Breast epithelium (tissue), 4 donors: ENCODE measurements around the gene LEAP2. TPM values are rescaled to one million over a fixed set of nuclear protein-coding genes. Genes with fewer than 3 reads are reported as not detected.

Source experiments
- DNase-seq, 2 donors: peaks; one replicate each; pipeline ENCODE4 v3.0.0-alpha.2; 2019; ENCODE audit warnings: low spot score in 2 of 2
- H3K27ac ChIP-seq, 2 donors: fragments of 200-600 bp; sonication (generic) in 1 of 2; one replicate each; pipeline ENCODE4 v1.5.1; 2016 to 2019; ENCODE audit warnings: mild to moderate bottlenecking in 1 of 2
- H3K27me3 ChIP-seq, 2 donors: fragments of 200-600 bp; sonication (generic) in 1 of 2; one replicate each; pipeline versions ENCODE4 v1.5.1 to v1.6.0; 2017 to 2019; ENCODE audit warnings: control low read depth in 1 of 2, mild to moderate bottlenecking in 1 of 2
- H3K36me3 ChIP-seq: fragments of 200-600 bp; one replicate; pipeline ENCODE4 v1.5.1; 2019
- H3K4me1 ChIP-seq, 2 donors: fragments of 200-600 bp; sonication (generic); one replicate each; pipeline ENCODE4 v1.5.1; 2016 to 2019; ENCODE audit warnings: control low read depth in 1 of 2
- H3K4me3 ChIP-seq, 3 donors: fragments of 200-600 bp; sonication (generic); 1 replicate in 2 of 3; 2 replicates in 1 of 3; pipeline ENCODE4 v1.5.1; 2016 to 2019; ENCODE audit warnings: mild to moderate bottlenecking in 3 of 3, moderate library complexity in 2 of 3
- H3K9me3 ChIP-seq, 2 donors: fragments of 200-600 bp; sonication (generic) in 1 of 2; one replicate each; pipeline ENCODE4 v1.5.1; 2016 to 2019; ENCODE audit warnings: control low read depth in 1 of 2
- CTCF ChIP-seq, 3 donors: fragments of 450-650 bp; IDR thresholded peaks; one replicate each; pipeline ENCODE4 v1.5.1; 2016 to 2017; ENCODE audit warnings: antibody characterized with exemption in 3 of 3, mild to moderate bottlenecking in 3 of 3, moderate library complexity in 3 of 3
- POLR2A ChIP-seq: fragments of 450-650 bp; IDR thresholded peaks from one replicate; pipeline ENCODE4 v1.6.1; 2016; ENCODE audit warnings: antibody characterized with exemption, mild to moderate bottlenecking, moderate library complexity
- POLR2AphosphoS5 ChIP-seq, 3 donors: sonication (generic); formaldehyde crosslinking; IDR thresholded peaks; one replicate each; pipeline ENCODE4 v1.6.1; 2017; ENCODE audit warnings: antibody characterized with exemption in 3 of 3
- intact Hi-C: fragments of 100-400 bp; cut with DNase I; formaldehyde crosslinking; loops from one replicate; pipeline ENCODE4 v1.15.1; 2023; ENCODE audit warnings: low total_unique reads
- total RNA-seq, 3 donors: library from RNA; depleted of rRNA; stranded (reverse); fragments of >200 nt; gene quantifications; one replicate each; pipeline ENCODE4 v1.1.0, GENCODE V29; 2016

LEAP2 gene
- total RNA-seq, 3 donors from 2014 or later, result 0.80 to 4.1 (median 2.9) TPM

GRCh38 chr5:132837868-132838267 lies 35.6 kb upstream of the LEAP2 start:
- Histone ChIP-seq H3K4me3 (no peak overlapping the region), H3K27ac (peak overlapping the region; percentile 34 to 88), H3K36me3 (no peaks in the 10 kb centered on the region), H3K4me1 (no peaks in the 10 kb centered on the region), H3K27me3 (no peaks in the 10 kb centered on the region), H3K9me3 (no peaks in the 10 kb centered on the region)
- intact Hi-C loops, result no loop called here
- no peak for DNase-seq
- no peak for TF ChIP-seq POLR2A
- no peak for TF ChIP-seq POLR2AphosphoS5 (IDR thresholded peaks at IDR 0.05)
- no peak for TF ChIP-seq CTCF (IDR thresholded peaks at IDR 0.05)

DNA sequence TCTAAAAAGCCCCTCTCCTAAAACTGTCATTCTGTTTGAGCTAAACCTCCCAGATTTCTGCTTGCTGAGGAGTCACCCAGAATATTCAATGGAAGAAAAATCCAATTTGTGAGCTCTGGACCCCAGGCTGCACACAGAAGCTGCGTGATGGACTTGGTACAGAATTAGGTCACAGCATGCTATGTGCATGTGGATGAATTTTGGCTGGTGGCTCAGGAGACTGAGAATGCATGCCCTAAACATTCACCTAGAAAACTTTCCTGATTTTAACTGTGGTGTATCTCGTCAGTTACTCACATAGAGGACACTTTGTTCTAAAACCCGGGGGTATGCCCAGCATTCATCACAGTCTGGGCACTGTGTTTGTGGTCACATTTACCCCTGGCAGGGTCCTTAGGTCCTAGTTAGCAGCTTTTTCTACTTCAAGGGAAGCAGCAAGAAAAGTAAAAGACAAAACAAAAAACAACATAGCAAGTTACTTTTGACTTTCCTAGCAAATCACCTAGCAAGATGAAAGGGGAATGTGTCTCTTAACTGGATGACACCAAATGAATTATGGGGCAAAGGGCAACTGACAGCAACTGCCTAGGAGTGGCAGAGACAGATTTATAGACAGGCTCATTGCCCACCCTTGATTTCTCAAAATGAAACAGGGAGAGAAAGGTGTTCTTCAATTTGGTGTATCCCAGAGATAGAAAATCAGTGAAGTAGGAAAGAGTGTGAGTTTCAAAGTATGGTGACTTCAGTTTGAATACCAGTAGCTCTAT lies 34.8 kb upstream of the LEAP2 start:
- Histone ChIP-seq H3K27me3 (no peaks in the 10 kb centered on the region), H3K4me3 (no peak overlapping the region), H3K27ac (peak overlapping the region; percentile 78 to 88), H3K9me3 (no peaks in the 10 kb centered on the region), H3K4me1 (no peaks in the 10 kb centered on the region), H3K36me3 (no peaks in the 10 kb centered on the region)
- TF ChIP-seq POLR2A, result no peak
- TF ChIP-seq CTCF (IDR thresholded peaks at IDR 0.05), result no peak
- TF ChIP-seq POLR2AphosphoS5 (IDR thresholded peaks at IDR 0.05), result no peak
- DNase-seq, result no peak
- intact Hi-C loops, result no loop called here

- DNase-seq, result no peak
- H3K27ac ChIP-seq, result peak overlapping the region; percentile 78 to 88
- no peak for TF ChIP-seq POLR2AphosphoS5 (IDR thresholded peaks at IDR 0.05)
- TF ChIP-seq POLR2A, result no peak
- TF ChIP-seq CTCF (IDR thresholded peaks at IDR 0.05), result no peak
Measured at GRCh38 chr5:132839426-132840301, 33.8 kb upstream of the LEAP2 start.

DNA sequence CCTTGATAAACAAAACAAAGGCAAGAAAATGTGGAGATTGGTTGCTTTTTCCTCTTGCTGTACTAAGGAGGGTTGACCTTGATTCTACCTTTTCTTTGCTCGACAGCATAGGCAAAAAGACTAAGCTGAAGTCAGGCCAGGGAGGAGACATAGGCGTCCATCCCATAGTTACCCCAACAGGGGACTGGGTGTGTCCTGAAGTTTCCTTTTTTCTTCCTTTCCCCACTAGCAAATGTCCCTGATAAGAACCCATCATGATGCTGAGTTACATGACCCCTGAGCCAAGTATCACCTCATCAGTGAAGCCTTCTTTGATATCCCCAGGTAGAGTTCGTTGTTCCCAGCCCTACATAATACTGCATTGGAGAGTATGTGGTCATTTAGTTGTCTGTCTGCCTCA lies 33.2 kb upstream of the LEAP2 start:
- Histone ChIP-seq H3K9me3 (no peaks in the 10 kb centered on the region), H3K36me3 (no peaks in the 10 kb centered on the region), H3K4me3 (no peak overlapping the region), H3K4me1 (no peaks in the 10 kb centered on the region), H3K27ac (peak overlapping the region; percentile 78 to 88), H3K27me3 (no peaks in the 10 kb centered on the region)
- intact Hi-C loops, result no loop called here
- TF ChIP-seq POLR2AphosphoS5 (IDR thresholded peaks at IDR 0.05), result no peak
- TF ChIP-seq POLR2A, result no peak
- TF ChIP-seq CTCF (IDR thresholded peaks at IDR 0.05), result no peak
- no peak for DNase-seq

More at GRCh38 chr5:132839426-132840301, 33.8 kb upstream of the LEAP2 start:
- Histone ChIP-seq H3K9me3 (no peaks in the 10 kb centered on the region), H3K36me3 (no peaks in the 10 kb centered on the region), H3K4me1 (no peaks in the 10 kb centered on the region), H3K4me3 (no peak overlapping the region), H3K27me3 (no peaks in the 10 kb centered on the region)
- intact Hi-C loops, result no loop called here

GRCh38 chr5:132840896-132841295 lies 32.6 kb upstream of the LEAP2 start:
- Histone ChIP-seq H3K4me1 (no peaks in the 10 kb centered on the region), H3K27me3 (no peaks in the 10 kb centered on the region), H3K9me3 (no peaks in the 10 kb centered on the region), H3K27ac (peak overlapping the region; percentile 78 to 88), H3K4me3 (no peak overlapping the region), H3K36me3 (no peaks in the 10 kb centered on the region)
- intact Hi-C loops, result no loop called here
- TF ChIP-seq POLR2A (no peak), CTCF (IDR thresholded peaks at IDR 0.05) (no peak), POLR2AphosphoS5 (IDR thresholded peaks at IDR 0.05) (no peak)
- DNase-seq, result no peak
